HK-2 (cell line): ENCODE measurements around the gene YPEL3.
A peak's percentile ranks its signal among the peaks of the same experiment; 100 is the strongest.

Experiments used
- DNase-seq: peaks from one replicate; pipeline ENCODE4 v3.0.0-alpha.2; 2018; ENCODE audit not compliant: unreplicated experiment

YPEL3 gene

GRCh38 chr16:30069611-30070462 lies 26.2 kb downstream of the YPEL3 start:
- no peak for DNase-seq

DNA sequence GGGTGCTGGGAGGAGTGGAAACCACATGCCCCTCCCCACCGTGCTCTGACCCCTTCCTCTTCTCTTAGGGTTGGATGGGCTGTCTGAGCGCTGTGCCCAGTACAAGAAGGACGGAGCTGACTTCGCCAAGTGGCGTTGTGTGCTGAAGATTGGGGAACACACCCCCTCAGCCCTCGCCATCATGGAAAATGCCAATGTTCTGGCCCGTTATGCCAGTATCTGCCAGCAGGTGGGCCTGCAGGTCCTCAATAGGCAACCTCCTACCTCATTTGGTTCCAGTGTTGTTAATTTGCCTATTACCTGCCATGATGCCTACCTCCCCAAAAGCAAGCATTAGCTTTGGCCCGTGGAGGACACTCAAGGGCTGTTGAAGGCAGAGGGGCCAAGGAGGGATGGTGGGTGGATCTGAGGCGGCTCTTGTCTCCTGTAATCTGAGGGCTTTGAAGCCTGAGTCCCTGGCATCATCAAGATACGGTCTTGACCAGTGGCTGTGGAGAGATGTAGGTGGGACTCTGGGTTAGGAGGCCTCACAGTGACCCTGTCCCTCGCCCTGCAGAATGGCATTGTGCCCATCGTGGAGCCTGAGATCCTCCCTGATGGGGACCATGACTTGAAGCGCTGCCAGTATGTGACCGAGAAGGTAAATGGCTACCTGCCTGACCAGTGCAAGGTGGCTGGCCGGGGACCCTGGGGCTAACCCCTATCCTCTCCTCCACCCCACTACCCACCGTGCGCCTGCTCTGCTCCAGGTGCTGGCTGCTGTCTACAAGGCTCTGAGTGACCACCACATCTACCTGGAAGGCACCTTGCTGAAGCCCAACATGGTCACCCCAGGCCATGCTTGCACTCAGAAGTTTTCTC lies 27.0 kb downstream of the YPEL3 start:
- DNase-seq: no peak

- no peak for DNase-seq
Observed at GRCh38 chr16:30068333-30068732, 27.7 kb downstream of the YPEL3 start.

GRCh38 chr16:30067584-30067916 lies 28.5 kb downstream of the YPEL3 start:
- DNase-seq: no peak

DNA sequence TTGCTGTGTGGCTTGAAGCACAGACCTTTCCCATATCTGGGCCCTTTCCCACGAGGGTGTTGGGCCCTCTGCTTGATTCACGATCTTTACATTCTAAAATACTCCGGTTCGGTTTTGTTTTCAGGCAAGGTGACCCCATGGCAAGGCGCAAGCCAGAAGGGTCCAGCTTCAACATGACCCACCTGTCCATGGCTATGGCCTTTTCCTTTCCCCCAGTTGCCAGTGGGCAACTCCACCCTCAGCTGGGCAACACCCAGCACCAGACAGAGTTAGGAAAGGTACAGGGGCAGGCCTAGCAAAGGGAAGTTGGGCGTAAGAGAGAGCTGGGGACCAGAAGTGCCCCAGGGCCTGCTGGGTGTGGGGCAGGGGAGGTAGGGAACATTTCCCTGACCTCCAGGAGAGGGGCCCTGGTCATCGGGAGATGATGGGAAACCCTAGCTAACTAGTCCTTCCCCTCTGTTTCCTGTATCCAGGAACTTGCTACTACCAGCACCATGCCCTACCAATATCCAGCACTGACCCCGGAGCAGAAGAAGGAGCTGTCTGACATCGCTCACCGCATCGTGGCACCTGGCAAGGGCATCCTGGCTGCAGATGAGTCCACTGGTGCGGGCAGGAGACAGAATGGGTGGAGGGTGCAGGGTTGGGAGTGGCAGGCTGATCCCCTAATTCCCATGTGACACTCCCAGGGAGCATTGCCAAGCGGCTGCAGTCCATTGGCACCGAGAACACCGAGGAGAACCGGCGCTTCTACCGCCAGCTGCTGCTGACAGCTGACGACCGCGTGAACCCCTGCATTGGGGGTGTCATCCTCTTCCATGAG lies 29.0 kb downstream of the YPEL3 start:
- DNase-seq: no peak

DNA sequence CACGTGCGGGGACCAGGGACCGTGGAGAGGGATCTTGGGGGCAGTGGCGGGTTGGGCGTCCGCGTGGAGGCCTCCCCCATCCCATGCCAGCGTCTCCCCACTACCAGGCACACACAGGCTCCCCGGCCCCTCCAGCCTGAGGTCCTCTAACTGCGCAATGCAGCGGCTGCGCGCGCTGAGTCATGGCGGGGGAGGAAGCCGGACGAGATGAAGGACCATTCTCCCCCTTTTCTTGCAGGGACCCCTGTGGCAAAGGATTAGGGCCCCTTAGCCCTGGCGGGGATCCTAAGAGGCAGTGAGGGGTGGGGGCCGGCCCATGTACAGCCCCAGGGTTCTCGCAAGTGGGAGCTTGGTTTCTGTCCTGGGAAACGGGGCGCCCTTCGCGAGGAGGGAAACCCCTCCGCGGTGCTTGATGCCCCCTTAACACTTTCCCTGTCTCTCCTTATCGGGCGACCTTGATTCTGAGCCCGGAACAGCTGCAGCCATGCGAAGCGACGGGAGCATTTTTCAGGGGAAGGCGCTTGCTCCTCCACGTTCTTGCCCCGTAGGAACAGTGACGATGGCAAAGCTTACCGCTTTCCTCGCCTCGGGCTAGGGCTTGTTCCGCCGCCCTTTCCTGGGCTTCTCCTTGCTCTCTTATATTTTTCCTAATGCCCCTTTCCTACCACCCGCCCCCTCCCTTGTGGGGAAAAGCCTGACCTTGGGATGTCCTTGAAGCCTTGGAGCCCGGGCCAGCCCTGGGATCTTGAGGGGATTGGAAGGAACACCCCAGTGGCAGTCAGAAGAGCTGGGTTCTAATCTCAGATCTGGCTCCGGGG lies 29.9 kb downstream of the YPEL3 start:
- no peak for DNase-seq

DNA sequence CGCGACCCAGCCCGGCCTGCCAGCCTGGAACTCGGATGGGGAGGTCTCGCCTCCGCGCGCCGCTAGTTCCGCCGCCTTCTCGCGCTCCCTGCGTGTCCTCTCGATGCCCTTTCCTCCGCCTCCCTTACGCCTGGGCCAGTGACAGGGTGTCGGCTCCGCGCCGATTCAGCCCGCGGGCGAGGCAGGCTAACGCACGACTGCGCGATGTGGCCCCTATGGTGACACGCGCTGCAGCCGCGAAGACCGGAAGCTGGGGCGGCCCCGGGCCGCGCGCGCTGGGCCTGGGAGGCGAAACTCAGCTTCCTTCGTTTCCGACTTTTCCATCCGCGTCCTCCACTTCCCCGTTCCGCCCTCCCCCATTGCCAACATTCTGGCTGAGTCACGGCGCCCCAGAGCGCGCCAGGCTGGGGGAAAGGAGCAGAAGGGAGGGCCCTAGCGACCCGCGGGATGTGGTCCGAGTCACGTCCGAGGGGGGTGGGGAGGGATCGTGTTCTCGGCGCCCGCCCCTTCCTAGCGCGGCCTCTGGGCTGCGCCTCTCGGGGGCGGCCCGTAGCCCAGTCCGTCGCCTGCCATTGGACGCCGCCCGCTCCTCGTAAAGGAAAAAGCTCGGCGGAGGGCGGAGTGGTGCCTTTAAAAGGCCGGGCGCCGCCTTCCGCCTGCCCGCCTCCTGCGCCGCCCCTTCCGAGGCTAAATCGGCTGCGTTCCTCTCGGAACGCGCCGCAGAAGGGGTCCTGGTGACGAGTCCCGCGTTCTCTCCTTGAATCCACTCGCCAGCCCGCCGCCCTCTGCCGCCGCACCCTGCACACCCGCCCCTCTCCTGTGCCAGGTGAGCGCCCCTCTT lies 30.7 kb downstream of the YPEL3 start, which contains the start of gene ALDOA:
ALDOA (plus strand) TSS at position 659 of the 841 bp plus-strand sequence. CDS start 1,138 bp downstream, outside the sequence.
- peak; percentile 97 for DNase-seq

- DNase-seq: no peak
Observed at GRCh38 chr16:30064729-30065101, 31.3 kb downstream of the YPEL3 start.

DNA sequence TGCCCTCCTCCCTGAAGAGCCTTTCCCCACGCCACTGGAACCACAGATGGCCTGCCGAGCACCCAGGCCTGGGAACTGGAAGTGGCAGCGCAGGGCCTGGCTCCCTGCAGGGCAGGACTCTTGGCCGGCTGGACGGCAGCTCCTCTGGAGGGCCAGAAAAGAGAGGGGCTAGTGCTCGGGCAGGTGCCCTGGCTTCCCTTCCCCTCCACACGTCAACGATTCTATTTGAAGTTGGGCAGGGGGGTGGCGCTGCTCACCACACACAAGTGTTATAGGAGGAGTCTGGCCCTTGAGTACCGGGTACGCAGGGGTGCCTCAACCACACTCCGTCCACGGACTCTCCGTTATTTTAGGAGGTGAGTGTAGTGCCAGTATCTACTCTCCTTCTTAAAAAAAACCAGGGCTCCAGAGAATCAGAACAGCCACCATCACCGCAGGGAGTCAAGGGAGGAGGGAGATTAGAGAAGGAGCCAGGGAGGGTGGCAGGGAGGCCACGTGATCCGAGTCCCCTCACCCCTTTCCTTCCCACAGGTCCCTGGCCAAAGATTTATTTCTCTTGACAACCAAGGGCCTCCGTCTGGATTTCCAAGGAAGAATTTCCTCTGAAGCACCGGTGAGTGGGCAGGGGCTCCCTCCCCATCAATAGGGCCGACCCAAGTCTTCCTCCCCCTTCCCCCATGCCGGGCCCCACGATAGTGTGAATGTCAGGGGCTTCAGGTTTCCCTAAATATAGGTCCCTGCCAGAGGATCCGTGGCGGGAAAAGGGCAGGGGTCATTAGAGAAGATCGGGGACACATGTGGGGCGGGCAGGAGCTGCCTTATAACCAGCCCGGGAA lies 31.9 kb downstream of the YPEL3 start:
- DNase-seq: peak; percentile 63

DNA sequence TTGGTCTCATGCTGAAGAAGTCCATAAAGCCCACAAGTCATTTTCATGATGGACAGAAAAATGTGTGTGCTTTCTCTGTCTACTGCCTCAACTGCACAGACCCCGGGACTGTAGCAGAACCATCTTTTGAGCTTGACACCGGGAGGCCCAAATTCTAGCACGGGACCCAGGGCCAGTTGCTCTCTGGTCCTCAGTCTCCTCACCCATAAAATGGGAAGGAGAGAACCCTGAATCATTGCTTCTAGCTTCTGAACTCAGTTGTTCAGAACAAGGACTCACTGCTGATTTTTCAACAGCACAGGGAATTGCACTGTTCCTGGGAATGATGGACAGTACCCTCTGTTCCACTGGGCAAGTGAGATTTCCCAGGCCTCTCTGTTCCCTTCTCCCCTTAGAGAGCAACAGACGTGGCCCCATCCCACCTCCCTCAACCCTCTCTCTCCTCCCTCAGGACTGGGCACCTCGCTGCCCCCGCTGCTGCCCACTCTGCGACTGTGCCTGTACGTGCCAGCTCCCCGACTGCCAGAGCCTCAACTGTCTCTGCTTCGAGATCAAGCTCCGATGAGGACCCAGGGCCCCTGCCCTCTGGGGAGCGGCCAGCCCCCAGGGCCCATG lies 32.6 kb downstream of the YPEL3 start:
- no peak for DNase-seq

GRCh38 chr16:30060836-30061554 lies 35.0 kb downstream of the YPEL3 start:
- DNase-seq: no peak

GRCh38 chr16:30060346-30060745 lies 35.7 kb downstream of the YPEL3 start:
- no peak for DNase-seq

- no peak for DNase-seq
Observed at GRCh38 chr16:30054959-30055553, 41.0 kb downstream of the YPEL3 start.

DNA sequence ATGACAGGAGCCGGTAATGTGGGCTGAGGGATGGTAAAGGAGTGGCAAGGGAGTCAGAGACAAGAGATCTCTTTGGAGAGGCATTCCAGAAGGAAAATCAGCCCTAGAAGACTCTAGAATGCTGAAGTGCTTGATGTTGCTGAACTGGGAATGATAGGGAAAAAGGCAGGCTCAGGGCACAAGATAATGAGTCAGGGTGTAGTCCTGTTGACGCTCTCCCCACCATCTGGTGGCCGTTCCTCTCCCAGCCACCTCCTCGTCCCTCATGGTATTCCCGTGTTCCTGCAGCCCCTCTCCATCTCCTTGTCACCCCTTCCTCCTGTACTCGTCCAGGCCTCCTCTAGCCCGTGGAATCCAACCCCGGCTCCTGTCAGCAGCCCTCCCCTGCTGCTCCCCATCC lies 41.6 kb downstream of the YPEL3 start:
- DNase-seq: no peak

DNA sequence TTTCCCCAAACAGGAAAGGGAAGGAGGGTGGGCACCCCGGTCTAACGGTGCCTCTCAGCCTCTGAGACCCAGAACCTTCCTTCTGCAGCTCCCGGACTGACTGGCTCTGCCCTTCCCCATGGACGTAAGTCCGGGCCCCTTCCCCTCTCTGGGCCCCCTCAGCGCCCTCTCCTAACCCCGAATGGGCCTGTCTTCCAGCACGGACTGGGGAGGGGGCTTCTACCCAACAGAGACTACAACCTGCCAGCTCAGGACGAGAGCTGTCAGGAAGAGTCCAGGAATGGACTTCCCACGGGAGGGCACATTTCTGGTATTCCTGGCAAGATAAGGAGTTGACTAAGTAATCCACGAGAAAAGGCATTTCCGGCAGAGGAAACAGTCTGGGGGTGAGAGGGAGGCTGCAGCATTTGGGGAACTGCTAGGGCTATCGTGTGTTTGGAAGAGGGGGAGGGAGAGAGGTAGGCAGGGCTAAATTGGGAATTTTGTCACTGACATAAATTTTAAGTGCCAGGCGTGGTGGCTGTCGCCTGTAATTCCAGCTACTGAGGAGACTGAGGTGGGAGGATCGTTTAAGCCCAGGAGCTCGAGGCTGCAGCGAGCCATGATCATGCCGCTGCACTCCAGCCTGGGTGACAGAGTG lies 42.5 kb downstream of the YPEL3 start:
- no peak for DNase-seq

- peak; percentile 91 for DNase-seq
Observed at GRCh38 chr16:30052671-30053372, 43.2 kb downstream of the YPEL3 start.

- DNase-seq: no peak
Observed at GRCh38 chr16:30051518-30051917, 44.5 kb downstream of the YPEL3 start.
